SK-N-SH (cell line): ENCODE results near the gene PIP4K2A. TPM values are rescaled to one million over a fixed set of nuclear protein-coding genes. Genes with fewer than 3 reads are reported as not detected.

Experiments used
- CTCF ChIA-PET: fragments of 300-600, 350-600 bp; formaldehyde crosslinking; extraction: SDS; loops from one replicate; lab custom pipeline; 2021; lab: Yijun Ruan, JAX
- POLR2A ChIA-PET: fragments of 350-600 bp; sonication (Branson Sonifier 250); formaldehyde crosslinking; extraction: SDS; loops from one replicate; lab custom pipeline; 2020; ENCODE audit warnings: antibody characterized with exemption, inconsistent platforms; lab: Yijun Ruan, JAX
- DNase-seq: peaks from one replicate; pipeline ENCODE4 v3.0.0; 2012
- H2AFZ ChIP-seq: fragments of 200-600 bp; sonication (generic); 2 replicates; pipeline ENCODE4 v1.8.1; 2016; ENCODE audit warnings: antibody characterized with exemption, mild to moderate bottlenecking, low read depth
- H3F3A ChIP-seq: fragments of 200-600 bp; sonication (generic); replicated peaks from 2 replicates; pipeline ENCODE3; 2016; ENCODE audit warnings: antibody characterized with exemption, mild to moderate bottlenecking; ENCODE audit not compliant: insufficient read depth
- H3K27ac ChIP-seq, 2 experiments: fragments of 200-500 bp in 1 of 2; fragments of 200-600 bp in 1 of 2; sonication (Bioruptor generic) in 1 of 2; sonication (generic), shearing (Covaris generic) in 1 of 2; 2 replicates each; pipeline versions ENCODE4 v1.5.1 to v1.6.1; 2014 to 2016; ENCODE audit warnings: low read depth in 2 of 2, inconsistent platforms in 1 of 2, low read length in 1 of 2, mild to moderate bottlenecking in 1 of 2, mixed read lengths in 1 of 2
- H3K27me3 ChIP-seq: fragments of 200-600 bp; sonication (generic), shearing (Covaris generic); 2 replicates; pipeline ENCODE4 v1.6.1; 2016; ENCODE audit warnings: mixed run types; ENCODE audit not compliant: insufficient read depth
- H3K36me3 ChIP-seq, 2 experiments: fragments of 200-500 bp in 1 of 2; fragments of 200-600 bp in 1 of 2; sonication (Bioruptor generic) in 1 of 2; sonication (generic) in 1 of 2; replicated peaks in 1 of 2; 2 replicates each; pipeline versions ENCODE3 to v1.5.1; 2014 to 2016; ENCODE audit warnings: low read length in 1 of 2, mild to moderate bottlenecking in 1 of 2; ENCODE audit not compliant: insufficient read depth in 2 of 2, control insufficient read depth in 1 of 2
- H3K4me1 ChIP-seq, 2 experiments: fragments of 200-500 bp in 1 of 2; fragments of 200-600 bp in 1 of 2; sonication (Bioruptor generic) in 1 of 2; sonication (generic), shearing (Covaris generic) in 1 of 2; 2 replicates each; pipeline versions ENCODE4 v1.5.1 to v1.6.1; 2014 to 2016; ENCODE audit warnings: low read depth in 1 of 2, low read length in 1 of 2, mixed run types in 1 of 2; ENCODE audit not compliant: insufficient read depth in 2 of 2, control insufficient read depth in 1 of 2
- H3K4me2 ChIP-seq: fragments of 200-600 bp; sonication (generic), shearing (Covaris generic); 2 replicates; pipeline ENCODE4 v1.6.1; 2017; ENCODE audit warnings: mixed run types
- H3K4me3 ChIP-seq, 2 experiments: fragments of 200-500 bp in 1 of 2; fragments of 200-600 bp in 1 of 2; sonication (Bioruptor generic) in 1 of 2; sonication (generic), shearing (Covaris generic) in 1 of 2; 2 replicates each; pipeline versions ENCODE4 v1.5.1 to v1.8.1; 2014 to 2016; ENCODE audit warnings: low read depth in 2 of 2, inconsistent platforms in 1 of 2, low read length in 1 of 2, mild to moderate bottlenecking in 1 of 2, mixed read lengths in 1 of 2, moderate library complexity in 1 of 2
- H3K79me2 ChIP-seq: fragments of 200-600 bp; sonication (generic); 2 replicates; pipeline ENCODE4 v1.8.1; 2017; ENCODE audit warnings: mild to moderate bottlenecking; ENCODE audit not compliant: insufficient read depth
- H3K9ac ChIP-seq: fragments of 200-600 bp; sonication (generic); 2 replicates; pipeline ENCODE4 v1.6.1; 2017; ENCODE audit warnings: mixed run types
- H3K9me2 ChIP-seq: fragments of 200-600 bp; sonication (generic); 2 replicates; pipeline ENCODE4 v1.6.1; 2017; ENCODE audit warnings: mixed run types
- H3K9me3 ChIP-seq: fragments of 200-600 bp; sonication (generic); 2 replicates; pipeline ENCODE4 v1.6.1; 2017; ENCODE audit warnings: mixed run types, mild to moderate bottlenecking, moderate library complexity
- H4K20me1 ChIP-seq: fragments of 200-600 bp; sonication (generic); 2 replicates; pipeline ENCODE4 v1.6.1; 2017; ENCODE audit warnings: mild to moderate bottlenecking, mixed run types; ENCODE audit not compliant: insufficient read depth
- FOXJ3 ChIP-seq: sonication (generic); formaldehyde crosslinking; IDR thresholded peaks from 2 replicates; pipeline ENCODE4 v1.5.1; 2020; ENCODE audit warnings: mild to moderate bottlenecking, missing genetic modification reagents
- JUND ChIP-seq: IDR thresholded peaks from 2 replicates; pipeline ENCODE4 v1.4.0; 2012
- RCOR1 ChIP-seq: fragments of 150-350 bp; IDR thresholded peaks from 2 replicates; pipeline ENCODE4 v1.6.1; 2017; ENCODE audit warnings: antibody characterized with exemption, low read length
- RXRA ChIP-seq: IDR thresholded peaks from 2 replicates; pipeline ENCODE4 v1.4.0; 2012; ENCODE audit warnings: low read depth, mild to moderate bottlenecking, borderline replicate concordance
- TAF1 ChIP-seq: IDR thresholded peaks from 2 replicates; pipeline ENCODE4 v1.6.1; 2012; ENCODE audit warnings: low read depth, mild to moderate bottlenecking, low read length, moderate library complexity, borderline replicate concordance
- WGBS: methylation state at CpG from one replicate; pipeline ENCODE4 v1.1.6; 2017; ENCODE audit warnings: low lambda C conversion rate; 5-methylcytosine and 5-hydroxymethylcytosine counted together
- polyA plus RNA-seq, 3 experiments: library from polyadenylated mRNA; depleted of rRNA; stranded (reverse); fragments of >200 nt; gene quantifications; 2 replicates each; pipeline ENCODE4 v1.2.3, GENCODE V29; 2012
- TF ChIP-seq, protein P1 (sequence below): fragments of 200-600 bp; sonication (generic); IDR thresholded peaks from 2 replicates; pipeline ENCODE4 v1.6.1; 2017; ENCODE audit warnings: antibody characterized with exemption, mild to moderate bottlenecking, moderate library complexity
- TF ChIP-seq, protein P2 (sequence below): IDR thresholded peaks from 2 replicates; pipeline ENCODE4 v1.4.0; 2012; ENCODE audit warnings: low read depth, borderline replicate concordance
- TF ChIP-seq, protein P3 (sequence below): IDR thresholded peaks from 2 replicates; pipeline ENCODE4; 2012

Gene PIP4K2A
- polyA plus RNA-seq, 1 of the 3 experiments (the other 2 are of a cell fraction): 10.8 TPM

DNA sequence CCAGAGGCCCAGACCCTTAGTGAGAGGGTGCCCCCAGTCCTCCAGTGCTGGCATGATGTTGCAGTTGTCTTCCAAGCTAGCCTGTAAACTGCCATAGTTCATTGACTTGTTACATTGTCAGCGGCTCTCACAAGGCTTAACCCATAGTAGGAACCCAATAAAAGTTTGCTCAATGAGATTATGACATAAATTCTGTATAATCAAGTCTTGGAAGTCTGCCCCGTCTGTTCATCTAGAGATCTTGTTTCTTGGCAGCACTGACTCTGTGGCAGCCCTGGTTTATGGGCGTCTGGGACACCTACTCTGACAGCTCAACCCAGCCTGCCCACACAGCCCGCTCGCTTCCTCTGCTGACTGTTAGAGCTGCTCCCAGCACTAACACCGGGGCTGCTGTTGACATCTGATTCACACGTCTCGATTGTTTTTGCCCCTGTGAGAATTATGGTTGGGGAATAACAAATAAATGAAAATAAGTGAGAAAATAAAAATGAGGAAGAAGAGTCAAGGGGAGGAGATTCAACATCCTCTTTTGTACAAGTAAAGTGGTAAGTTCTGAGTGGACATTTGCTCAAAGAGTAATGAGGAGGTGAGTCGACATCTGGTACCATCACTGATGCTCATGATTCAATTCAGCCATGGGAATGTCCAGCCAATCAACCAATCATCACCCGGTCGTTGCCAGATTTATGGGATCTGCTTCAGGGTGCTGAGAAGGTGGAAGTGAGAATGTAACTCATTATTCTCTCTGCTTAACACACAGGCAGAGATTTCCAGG, 208.3 kb downstream of the PIP4K2A start (continued):
- TF ChIP-seq, protein P1, sequence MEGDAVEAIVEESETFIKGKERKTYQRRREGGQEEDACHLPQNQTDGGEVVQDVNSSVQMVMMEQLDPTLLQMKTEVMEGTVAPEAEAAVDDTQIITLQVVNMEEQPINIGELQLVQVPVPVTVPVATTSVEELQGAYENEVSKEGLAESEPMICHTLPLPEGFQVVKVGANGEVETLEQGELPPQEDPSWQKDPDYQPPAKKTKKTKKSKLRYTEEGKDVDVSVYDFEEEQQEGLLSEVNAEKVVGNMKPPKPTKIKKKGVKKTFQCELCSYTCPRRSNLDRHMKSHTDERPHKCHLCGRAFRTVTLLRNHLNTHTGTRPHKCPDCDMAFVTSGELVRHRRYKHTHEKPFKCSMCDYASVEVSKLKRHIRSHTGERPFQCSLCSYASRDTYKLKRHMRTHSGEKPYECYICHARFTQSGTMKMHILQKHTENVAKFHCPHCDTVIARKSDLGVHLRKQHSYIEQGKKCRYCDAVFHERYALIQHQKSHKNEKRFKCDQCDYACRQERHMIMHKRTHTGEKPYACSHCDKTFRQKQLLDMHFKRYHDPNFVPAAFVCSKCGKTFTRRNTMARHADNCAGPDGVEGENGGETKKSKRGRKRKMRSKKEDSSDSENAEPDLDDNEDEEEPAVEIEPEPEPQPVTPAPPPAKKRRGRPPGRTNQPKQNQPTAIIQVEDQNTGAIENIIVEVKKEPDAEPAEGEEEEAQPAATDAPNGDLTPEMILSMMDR: no peak
- TF ChIP-seq FOXJ3 (CRISPR knock-in tag): no peak
- TF ChIP-seq TAF1: no peak

DNA sequence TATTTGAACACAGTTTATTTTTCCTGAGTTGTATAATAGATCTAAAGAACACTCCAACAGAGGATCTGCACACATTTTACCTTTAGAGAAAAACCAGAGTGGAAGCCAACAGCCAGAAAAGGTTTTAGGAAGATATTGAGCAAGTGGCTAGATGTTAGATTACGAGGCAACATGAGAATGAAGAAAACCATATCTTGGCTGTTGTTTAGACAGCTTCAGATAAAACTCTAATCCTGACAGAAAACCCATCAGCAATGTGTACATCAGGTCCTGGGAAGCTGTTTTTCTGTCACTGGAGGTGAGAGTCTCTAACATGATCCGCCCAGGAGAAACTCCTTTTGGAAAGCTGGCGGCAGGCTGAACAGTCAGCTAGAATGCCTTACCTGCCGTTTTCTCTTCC, 209.6 kb downstream of the PIP4K2A start:
- ChIA-PET CTCF (no interaction called here), POLR2A (no interaction called here)
- Histone ChIP-seq H3K4me3 (no peak overlapping the region), H3K79me2 (no peaks in the 10 kb centered on the region), H3K36me3 (no peaks in the 10 kb centered on the region), H3K27me3 (no peaks in the 10 kb centered on the region), H3K9ac (no peak overlapping the region), H3K27ac (no peak overlapping the region), H3K4me1 (peaks cover 0 to 2% of the 10 kb centered on the region in 2 experiments; a peak in 1 of 4 replicates), H3F3A (no peaks in the 10 kb centered on the region), H3K4me2 (no peak overlapping the region), H4K20me1 (no peaks in the 10 kb centered on the region), H3K9me3 (no peaks in the 10 kb centered on the region), H3K9me2 (no peaks in the 10 kb centered on the region), H2AFZ (no peak overlapping the region)
- 71% methylated on average over 4 of the region's 4 CpGs for WGBS
- no peak for DNase-seq
- TF ChIP-seq, protein P2, sequence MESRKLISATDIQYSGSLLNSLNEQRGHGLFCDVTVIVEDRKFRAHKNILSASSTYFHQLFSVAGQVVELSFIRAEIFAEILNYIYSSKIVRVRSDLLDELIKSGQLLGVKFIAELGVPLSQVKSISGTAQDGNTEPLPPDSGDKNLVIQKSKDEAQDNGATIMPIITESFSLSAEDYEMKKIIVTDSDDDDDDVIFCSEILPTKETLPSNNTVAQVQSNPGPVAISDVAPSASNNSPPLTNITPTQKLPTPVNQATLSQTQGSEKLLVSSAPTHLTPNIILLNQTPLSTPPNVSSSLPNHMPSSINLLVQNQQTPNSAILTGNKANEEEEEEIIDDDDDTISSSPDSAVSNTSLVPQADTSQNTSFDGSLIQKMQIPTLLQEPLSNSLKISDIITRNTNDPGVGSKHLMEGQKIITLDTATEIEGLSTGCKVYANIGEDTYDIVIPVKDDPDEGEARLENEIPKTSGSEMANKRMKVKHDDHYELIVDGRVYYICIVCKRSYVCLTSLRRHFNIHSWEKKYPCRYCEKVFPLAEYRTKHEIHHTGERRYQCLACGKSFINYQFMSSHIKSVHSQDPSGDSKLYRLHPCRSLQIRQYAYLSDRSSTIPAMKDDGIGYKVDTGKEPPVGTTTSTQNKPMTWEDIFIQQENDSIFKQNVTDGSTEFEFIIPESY: no peak
- TF ChIP-seq RCOR1: no peak
- TF ChIP-seq RXRA: no peak
- no peak for TF ChIP-seq JUND
- TF ChIP-seq, protein P3, sequence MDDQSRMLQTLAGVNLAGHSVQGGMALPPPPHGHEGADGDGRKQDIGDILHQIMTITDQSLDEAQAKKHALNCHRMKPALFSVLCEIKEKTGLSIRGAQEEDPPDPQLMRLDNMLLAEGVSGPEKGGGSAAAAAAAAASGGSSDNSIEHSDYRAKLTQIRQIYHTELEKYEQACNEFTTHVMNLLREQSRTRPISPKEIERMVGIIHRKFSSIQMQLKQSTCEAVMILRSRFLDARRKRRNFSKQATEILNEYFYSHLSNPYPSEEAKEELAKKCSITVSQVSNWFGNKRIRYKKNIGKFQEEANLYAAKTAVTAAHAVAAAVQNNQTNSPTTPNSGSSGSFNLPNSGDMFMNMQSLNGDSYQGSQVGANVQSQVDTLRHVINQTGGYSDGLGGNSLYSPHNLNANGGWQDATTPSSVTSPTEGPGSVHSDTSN: no peak
